Spleen (tissue), 13 donors: ENCODE results near the gene CREB1. TPM values are rescaled to one million over a fixed set of nuclear protein-coding genes. Genes with fewer than 3 reads are reported as not detected.
A peak's percentile ranks its signal among the peaks of the same experiment; 100 is the strongest.

ENCODE experiments used
- DNase-seq: peaks from one replicate; pipeline ENCODE4 v3.0.0-alpha.2; 2020
- H3K27ac ChIP-seq, 8 donors: fragments of 200-600 bp; sonication (generic) in 7 of 8; 1 replicate in 4 of 8; 2 replicates in 4 of 8; pipeline versions ENCODE4 v1.5.0 to v1.8.0; 2016 to 2021; ENCODE audit warnings: inconsistent platforms in 4 of 8, mild to moderate bottlenecking in 4 of 8, moderate library complexity in 1 of 8
- H3K27me3 ChIP-seq, 7 donors: fragments of 200-600 bp; sonication (generic) in 6 of 7; replicated peaks in 1 of 7; 1 replicate in 4 of 7; 2 replicates in 3 of 7; pipeline versions ENCODE4 v1.5.0 to v1.8.0; 2016 to 2021; ENCODE audit warnings: inconsistent platforms in 3 of 7, mild to moderate bottlenecking in 1 of 7
- H3K36me3 ChIP-seq, 6 donors: fragments of 200-600 bp; sonication (generic) in 5 of 6; 1 replicate in 4 of 6; 2 replicates in 2 of 6; pipeline versions ENCODE4 v1.5.0 to v1.8.0; 2016 to 2021; ENCODE audit warnings: inconsistent platforms in 2 of 6
- H3K4me1 ChIP-seq, 6 donors: fragments of 200-600 bp; sonication (generic) in 5 of 6; 1 replicate in 3 of 6; 2 replicates in 3 of 6; pipeline versions ENCODE4 v1.5.0 to v1.8.0; 2016 to 2021; ENCODE audit warnings: inconsistent platforms in 3 of 6
- H3K4me3 ChIP-seq, 8 donors: fragments of 200-600 bp; sonication (generic) in 7 of 8; 1 replicate in 4 of 8; 2 replicates in 4 of 8; pipeline versions ENCODE4 v1.5.0 to v1.8.0; 2016 to 2021; ENCODE audit warnings: inconsistent platforms in 4 of 8, mild to moderate bottlenecking in 4 of 8, moderate library complexity in 2 of 8
- H3K9me3 ChIP-seq, 8 donors: fragments of 200-600 bp; sonication (generic) in 7 of 8; 1 replicate in 4 of 8; 2 replicates in 4 of 8; pipeline versions ENCODE4 v1.5.0 to v1.8.0; 2016 to 2021; ENCODE audit warnings: inconsistent platforms in 4 of 8
- POLR2A ChIP-seq, 3 donors: fragments of 450-650 bp; IDR thresholded peaks; one replicate each; pipeline ENCODE4 v1.5.1; 2017; ENCODE audit warnings: antibody characterized with exemption in 3 of 3, mild to moderate bottlenecking in 1 of 3
- POLR2AphosphoS5 ChIP-seq, 3 donors: sonication (generic); formaldehyde crosslinking; IDR thresholded peaks; one replicate each; pipeline ENCODE4 v1.5.1; 2017; ENCODE audit warnings: antibody characterized with exemption in 3 of 3
- WGBS, 5 donors: extraction: QIAGEN DNeasy Blood & Tissue Kit in 3 of 5; methylation state at CpG; one replicate each; pipeline versions ENCODE4 v1.1.5 to v1.1.7; 2013 to 2018; 5-methylcytosine and 5-hydroxymethylcytosine counted together
- intact Hi-C: fragments of 100-400 bp; cut with DNase I; formaldehyde crosslinking; loops from one replicate; pipeline ENCODE4 v1.15.0; 2023; ENCODE audit warnings: low total_unique reads
- long read RNA-seq, 2 donors: transcript quantifications; one replicate each; lab custom pipeline, GENCODE V29; 2026
- polyA plus RNA-seq, 3 donors: library from polyadenylated mRNA; stranded (reverse); fragments of 200-250 nt; gene quantifications; one replicate each; pipeline ENCODE4 v1.2.1, GENCODE V29; 2013
- total RNA-seq, 7 donors: library from RNA; depleted of rRNA in 3 of 7; stranded (reverse); fragments of >200 nt in 3 of 7; fragmentation: NEBNext Ultra II Directional in 4 of 7; extraction: Animal tissue kit (Norgen Biotek cat#: 25700) in 4 of 7; gene quantifications; one replicate each; pipeline versions ENCODE4 v1.1.0 to v1.2.1, GENCODE V29; 2016 to 2021
- TF ChIP-seq, protein P1 (sequence below), 11 experiments: fragments of 200-600 bp in 7 of 11; fragments of 450-650 bp in 4 of 11; sonication (generic) in 4 of 11; IDR thresholded peaks in 8 of 11; conservative IDR thresholded peaks in 3 of 11; 1 replicate in 7 of 11; 2 replicates in 4 of 11; pipeline versions ENCODE4 v1.4.0 to v1.8.0; 2016 to 2021; ENCODE audit warnings: antibody characterized with exemption in 11 of 11, inconsistent platforms in 4 of 11, mild to moderate bottlenecking in 1 of 11
- donor health status: healthy with polysubstance abuse.
- donor health status: DM: no; HTN: no; CAD: no; lungs with moderate emphysema.
- donor health status: DM: no; HTN: no; CAD: no.
- donor health status: Bipolar disorder and iron deficiency.
- donor health status: healthy.
- donor health status: DM: no; HTN: no; CAD: no.
- donor health status: DM: yes; HTN: yes; CAD: no.

Gene CREB1
- total RNA-seq = 10 to 100 TPM; 70.2 to 94.7 (median 83.9) TPM
- 1 to 10 TPM; 8.4 to 9.8 (median 8.6) TPM for polyA plus RNA-seq
- long read RNA-seq, donor 1, full-length matches to known transcripts = 13 of 13 reads
- long read RNA-seq, donor 1, partial matches to known transcripts = 0 of 13 reads
- long read RNA-seq, donor 1, other reads (novel, unspliced or antisense) = 0 of 13 reads
- long read RNA-seq, donor 2, full-length matches to known transcripts = 13 of 13 reads
- long read RNA-seq, donor 2, partial matches to known transcripts = 0 of 13 reads
- long read RNA-seq, donor 2, other reads (novel, unspliced or antisense) = 0 of 13 reads

DNA sequence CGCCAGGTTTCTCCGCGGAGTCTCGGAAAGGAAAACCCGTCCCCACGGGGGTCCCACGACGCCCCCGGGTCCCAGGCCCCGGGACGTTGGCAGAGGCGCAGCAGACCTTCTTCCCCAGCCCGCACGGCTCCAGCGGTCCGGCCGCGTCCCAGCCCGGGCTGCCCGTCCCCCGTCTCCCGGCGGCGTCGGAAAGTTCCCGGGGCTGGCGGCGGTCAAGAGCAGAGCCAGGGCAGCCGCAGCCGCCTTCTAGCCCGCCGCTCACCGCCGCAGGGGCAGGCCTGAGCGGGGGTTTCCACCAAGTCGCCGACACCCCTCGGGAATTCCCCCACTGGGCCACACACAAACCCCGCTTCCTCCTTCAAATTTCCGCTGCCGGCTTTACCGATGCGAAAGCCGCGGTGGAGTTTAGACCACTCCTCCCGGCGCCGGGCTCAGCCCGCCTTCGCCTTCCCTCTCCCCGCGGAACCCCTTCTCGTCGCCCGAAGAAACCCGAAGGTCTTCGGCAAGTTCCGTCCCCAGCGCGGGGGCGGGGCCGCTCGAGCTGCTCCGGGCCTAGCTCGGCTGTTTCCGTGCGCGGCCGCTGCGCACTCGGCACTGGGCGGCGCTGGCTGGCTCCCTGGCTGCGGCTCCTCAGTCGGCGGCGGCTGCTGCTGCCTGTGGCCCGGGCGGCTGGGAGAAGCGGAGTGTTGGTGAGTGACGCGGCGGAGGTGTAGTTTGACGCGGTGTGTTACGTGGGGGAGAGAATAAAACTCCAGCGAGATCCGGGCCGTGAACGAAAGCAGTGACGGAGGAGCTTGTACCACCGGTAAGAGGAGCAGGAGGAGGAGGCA, at the start of gene CREB1:
CREB1 (plus strand) TSS at position 633 of the 830 bp plus-strand sequence. CDS start 25,674 bp downstream, outside the sequence.
- peak within 1 kb of the TSS; percentile 52 to 89 (median 66) for H3K4me3 ChIP-seq
- peaks cover 38 to 84% (median 61%) of the 10 kb centered on the region in 6 donors for H3K4me1 ChIP-seq
- H3K9me3 ChIP-seq = no peaks in the 10 kb centered on the region
- no peaks in the 10 kb centered on the region for H3K36me3 ChIP-seq
- TF ChIP-seq POLR2A (IDR thresholded peaks at IDR 0.05) (peak; percentile 76 to 97 (median 95)), POLR2AphosphoS5 (IDR thresholded peaks at IDR 0.05) (peak; percentile 98 to 99 (median 98))
- TF ChIP-seq, protein P1, sequence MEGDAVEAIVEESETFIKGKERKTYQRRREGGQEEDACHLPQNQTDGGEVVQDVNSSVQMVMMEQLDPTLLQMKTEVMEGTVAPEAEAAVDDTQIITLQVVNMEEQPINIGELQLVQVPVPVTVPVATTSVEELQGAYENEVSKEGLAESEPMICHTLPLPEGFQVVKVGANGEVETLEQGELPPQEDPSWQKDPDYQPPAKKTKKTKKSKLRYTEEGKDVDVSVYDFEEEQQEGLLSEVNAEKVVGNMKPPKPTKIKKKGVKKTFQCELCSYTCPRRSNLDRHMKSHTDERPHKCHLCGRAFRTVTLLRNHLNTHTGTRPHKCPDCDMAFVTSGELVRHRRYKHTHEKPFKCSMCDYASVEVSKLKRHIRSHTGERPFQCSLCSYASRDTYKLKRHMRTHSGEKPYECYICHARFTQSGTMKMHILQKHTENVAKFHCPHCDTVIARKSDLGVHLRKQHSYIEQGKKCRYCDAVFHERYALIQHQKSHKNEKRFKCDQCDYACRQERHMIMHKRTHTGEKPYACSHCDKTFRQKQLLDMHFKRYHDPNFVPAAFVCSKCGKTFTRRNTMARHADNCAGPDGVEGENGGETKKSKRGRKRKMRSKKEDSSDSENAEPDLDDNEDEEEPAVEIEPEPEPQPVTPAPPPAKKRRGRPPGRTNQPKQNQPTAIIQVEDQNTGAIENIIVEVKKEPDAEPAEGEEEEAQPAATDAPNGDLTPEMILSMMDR (IDR thresholded peaks at IDR 0.05 in 8 of 11, conservative IDR thresholded peaks at IDR 0.05 in 3 of 11) = peak in 3 of 11 experiments; percentile 25 to 44 (median 43)
- no peaks in the 10 kb centered on the region for H3K27me3 ChIP-seq
- H3K27ac ChIP-seq = peak within 1 kb of the TSS; percentile 95 to 100 (median 99)
- intact Hi-C loops = loop anchor here (10.0 kb wide), 2 partner anchors 75 to 185 kb away; partner anchors contain the start of gene CCNYL1
- DNase-seq = peak; percentile 100
- 0 to 1% (median 0%) methylated on average over 47 to 92 of the region's 92 CpGs for WGBS, 5 donors

- H3K27me3 ChIP-seq = no peaks in the 10 kb centered on the region
- H3K9me3 ChIP-seq = no peaks in the 10 kb centered on the region
- no peak for DNase-seq
- WGBS, 5 donors = 56 to 93% (median 69%) methylated on average over 4 of the region's 4 CpGs
- H3K27ac ChIP-seq = peak overlapping the region in 3 of 8 donors; percentile 1 to 31 (median 30)
- intact Hi-C loops = no loop called here
- no peak overlapping the region for H3K4me3 ChIP-seq
- no peak for TF ChIP-seq POLR2AphosphoS5 (IDR thresholded peaks at IDR 0.05)
- H3K4me1 ChIP-seq = peaks cover 0 to 38% (median 3%) of the 10 kb centered on the region in 6 donors
- H3K36me3 ChIP-seq = no peaks in the 10 kb centered on the region
Measured at GRCh38 chr2:207480521-207481040, 49.2 kb upstream of the CREB1 start.

DNA sequence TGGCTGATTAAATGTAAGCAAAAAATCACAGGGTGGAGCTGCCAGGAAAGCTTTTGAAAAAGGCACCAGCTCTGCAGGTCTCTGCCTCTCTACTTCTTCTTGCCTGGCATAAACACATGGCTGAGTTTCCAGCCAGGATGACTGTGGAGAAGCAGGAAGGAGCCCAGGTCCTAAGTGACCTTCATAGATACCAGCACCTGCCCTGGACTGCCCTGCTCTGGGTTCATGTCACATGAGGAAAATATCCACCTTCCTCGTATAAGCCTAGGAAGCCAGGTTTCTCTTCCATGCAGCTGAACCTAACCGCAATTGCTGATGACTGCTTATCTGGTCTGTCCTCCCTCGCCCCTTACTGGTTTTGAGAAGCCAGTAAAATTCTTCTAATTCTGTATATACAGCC, 47.8 kb upstream of the CREB1 start:
- TF ChIP-seq, protein P1 (IDR thresholded peaks at IDR 0.05 in 8 of 11, conservative IDR thresholded peaks at IDR 0.05 in 3 of 11) = no peak
- no peak for TF ChIP-seq POLR2A (IDR thresholded peaks at IDR 0.05)
- no peak for TF ChIP-seq POLR2AphosphoS5 (IDR thresholded peaks at IDR 0.05)
- 68 to 77% (median 75%) methylated on average over 3 of the region's 3 CpGs for WGBS, 5 donors
- H3K4me1 ChIP-seq = peaks cover 0 to 39% (median 3%) of the 10 kb centered on the region in 6 donors
- no peaks in the 10 kb centered on the region for H3K36me3 ChIP-seq
- H3K9me3 ChIP-seq = no peaks in the 10 kb centered on the region
- H3K27me3 ChIP-seq = no peaks in the 10 kb centered on the region
- no peak overlapping the region for H3K27ac ChIP-seq
- DNase-seq = no peak
- intact Hi-C loops = no loop called here
- no peak overlapping the region for H3K4me3 ChIP-seq

DNA sequence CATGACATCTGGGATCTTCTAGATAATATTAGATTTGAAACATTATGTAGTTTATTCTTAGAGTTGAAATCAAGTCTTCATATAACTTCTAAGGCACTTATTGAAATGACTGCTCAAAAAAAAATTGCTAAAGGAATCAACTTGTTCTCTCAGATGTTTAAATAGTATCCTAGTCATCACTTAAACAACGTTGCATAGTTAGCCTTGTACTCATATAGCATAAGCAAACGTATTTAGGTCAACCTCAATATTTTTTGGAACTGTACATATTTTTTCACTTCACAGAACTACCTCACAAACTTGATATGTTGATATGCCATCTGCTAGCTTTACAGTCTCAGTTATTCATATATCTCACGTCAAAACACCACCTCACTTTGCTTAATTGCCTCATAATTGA, 47.1 kb upstream of the CREB1 start:
- Histone ChIP-seq H3K27me3 (no peaks in the 10 kb centered on the region), H3K36me3 (no peaks in the 10 kb centered on the region), H3K27ac (no peak overlapping the region), H3K4me1 (peaks cover 0 to 39% (median 3%) of the 10 kb centered on the region in 6 donors), H3K9me3 (no peaks in the 10 kb centered on the region), H3K4me3 (no peak overlapping the region)
- TF ChIP-seq POLR2AphosphoS5 (IDR thresholded peaks at IDR 0.05) (no peak), POLR2A (IDR thresholded peaks at IDR 0.05) (no peak)
- TF ChIP-seq, protein P1 (IDR thresholded peaks at IDR 0.05 in 8 of 11, conservative IDR thresholded peaks at IDR 0.05 in 3 of 11) = no peak
- DNase-seq = no peak
- intact Hi-C loops = no loop called here
- WGBS, 5 donors = 82 to 90% (median 88%) methylated on average over 3 of the region's 3 CpGs
